Peyer's patch (tissue), 4 donors: Measurements from ENCODE around the gene FAF2. TPM values are rescaled to one million over a fixed set of nuclear protein-coding genes. Genes with fewer than 3 reads are reported as not detected.

Experiments
- DNase-seq, 3 donors: peaks; one replicate each; pipeline ENCODE4 v3.0.0-alpha.2; 2017 to 2019
- H3K27ac ChIP-seq, 4 donors: fragments of 200-600 bp; sonication (generic); one replicate each; pipeline ENCODE4 v1.5.1; 2016 to 2019
- H3K27me3 ChIP-seq, 2 donors: fragments of 200-600 bp; sonication (generic); one replicate each; pipeline ENCODE4 v1.5.1; 2019
- H3K36me3 ChIP-seq, 3 donors: fragments of 200-600 bp; sonication (generic); one replicate each; pipeline ENCODE4 v1.5.1; 2016 to 2019
- H3K4me1 ChIP-seq, 4 donors: fragments of 200-600 bp; sonication (generic); one replicate each; pipeline ENCODE4 v1.5.1; 2016 to 2019
- H3K4me3 ChIP-seq, 4 donors: fragments of 200-600 bp; sonication (generic); 1 replicate in 3 of 4; 2 replicates in 1 of 4; pipeline ENCODE4 v1.5.1; 2016 to 2019; ENCODE audit warnings: mild to moderate bottlenecking in 1 of 4
- H3K9me3 ChIP-seq, 4 donors: fragments of 200-600 bp; sonication (generic); one replicate each; pipeline ENCODE4 v1.5.1; 2016 to 2019; ENCODE audit warnings: mild to moderate bottlenecking in 1 of 4
- CTCF ChIP-seq, 6 experiments: fragments of 450-650 bp in 4 of 6; fragments of 200-600 bp in 2 of 6; sonication (generic) in 1 of 6; IDR thresholded peaks; one replicate each; pipeline ENCODE4 v1.5.1; 2017 to 2019; ENCODE audit warnings: antibody characterized with exemption in 6 of 6, mild to moderate bottlenecking in 3 of 6, moderate library complexity in 1 of 6
- POLR2A ChIP-seq, 2 donors: fragments of 450-650 bp; IDR thresholded peaks; one replicate each; pipeline ENCODE4 v1.5.1; 2017; ENCODE audit warnings: antibody characterized with exemption in 2 of 2, mild to moderate bottlenecking in 2 of 2, moderate library complexity in 2 of 2
- total RNA-seq, 4 donors: library from RNA; depleted of rRNA; stranded (reverse); fragments of >200 nt; gene quantifications; one replicate each; pipeline ENCODE4 v1.1.0, GENCODE V29; 2016

The FAF2 gene
- total RNA-seq, 4 donors from 2014 or later: 18.2 to 41.5 (median 32.4) TPM

GRCh38 chr5:176513788-176514187 lies 65.6 kb downstream of the FAF2 start:
- Histone ChIP-seq H3K36me3 (peaks cover 0 to 4% (median 0%) of the 10 kb centered on the region in 3 donors), H3K27me3 (no peaks in the 10 kb centered on the region), H3K9me3 (no peaks in the 10 kb centered on the region), H3K27ac (no peak overlapping the region), H3K4me3 (no peak overlapping the region), H3K4me1 (no peaks in the 10 kb centered on the region)
- no peak for DNase-seq
- TF ChIP-seq POLR2A (IDR thresholded peaks at IDR 0.05): no peak

- H3K27me3 ChIP-seq: no peaks in the 10 kb centered on the region
- no peaks in the 10 kb centered on the region for H3K36me3 ChIP-seq
- H3K9me3 ChIP-seq: no peaks in the 10 kb centered on the region
- H3K27ac ChIP-seq: peak overlapping the region in 1 of 4 donors; percentile 21
- TF ChIP-seq CTCF (IDR thresholded peaks at IDR 0.05): no peak
- no peak for DNase-seq
- H3K4me3 ChIP-seq: no peak overlapping the region
- no peaks in the 10 kb centered on the region for H3K4me1 ChIP-seq
Observed at GRCh38 chr5:176514244-176514950, 66.2 kb downstream of the FAF2 start.

- Histone ChIP-seq H3K4me3 (no peak overlapping the region), H3K9me3 (no peaks in the 10 kb centered on the region), H3K27ac (peak overlapping the region in 1 of 4 donors; percentile 21), H3K36me3 (no peaks in the 10 kb centered on the region), H3K27me3 (no peaks in the 10 kb centered on the region), H3K4me1 (no peaks in the 10 kb centered on the region)
- no peak for DNase-seq
- TF ChIP-seq POLR2A (IDR thresholded peaks at IDR 0.05) (no peak), CTCF (IDR thresholded peaks at IDR 0.05) (no peak)
Observed at GRCh38 chr5:176515396-176515795, 67.2 kb downstream of the FAF2 start.

DNA sequence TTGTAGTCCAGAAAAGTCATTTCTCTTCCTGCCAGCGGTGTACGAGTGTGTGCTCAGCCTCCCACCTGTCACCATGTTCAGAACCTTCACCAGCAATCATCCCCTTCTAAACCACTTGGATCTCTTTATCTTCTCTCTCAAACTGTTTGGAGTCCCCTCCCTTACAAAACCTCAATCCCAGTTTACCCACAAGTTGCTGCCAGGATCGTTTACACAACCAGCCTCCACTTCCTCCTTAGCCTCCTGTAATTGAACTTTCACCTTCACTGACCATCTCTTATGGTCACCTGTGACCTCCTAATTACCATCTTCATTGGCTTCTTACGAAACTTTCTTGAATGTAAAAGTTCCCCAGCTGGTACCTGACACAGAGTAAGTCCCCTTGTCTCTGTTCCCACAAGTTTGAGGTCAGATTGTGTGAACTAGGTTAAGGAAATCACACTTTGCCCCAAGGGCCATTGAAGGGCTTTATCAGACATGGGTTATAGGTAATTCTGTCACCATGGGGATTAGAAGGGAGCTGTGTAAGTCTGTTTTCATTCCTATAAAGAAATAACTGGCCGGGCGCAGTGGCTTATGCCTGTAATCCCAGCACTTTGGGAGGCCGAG lies 69.0 kb downstream of the FAF2 start:
- H3K9me3 ChIP-seq: no peaks in the 10 kb centered on the region
- TF ChIP-seq CTCF (IDR thresholded peaks at IDR 0.05) (no peak), POLR2A (IDR thresholded peaks at IDR 0.05) (no peak)
- H3K4me3 ChIP-seq: no peak overlapping the region
- H3K4me1 ChIP-seq: no peaks in the 10 kb centered on the region
- H3K27me3 ChIP-seq: no peaks in the 10 kb centered on the region
- H3K27ac ChIP-seq: no peak overlapping the region
- DNase-seq: no peak
- no peaks in the 10 kb centered on the region for H3K36me3 ChIP-seq

- Histone ChIP-seq H3K27me3 (no peaks in the 10 kb centered on the region), H3K9me3 (no peaks in the 10 kb centered on the region), H3K27ac (no peak overlapping the region), H3K4me3 (no peak overlapping the region), H3K36me3 (no peaks in the 10 kb centered on the region), H3K4me1 (no peaks in the 10 kb centered on the region)
- TF ChIP-seq POLR2A (IDR thresholded peaks at IDR 0.05): no peak
- TF ChIP-seq CTCF (IDR thresholded peaks at IDR 0.05): peak in 1 of 6 experiments; percentile 16
- no peak for DNase-seq
Observed at GRCh38 chr5:176519810-176520720, 71.9 kb downstream of the FAF2 start.

DNA sequence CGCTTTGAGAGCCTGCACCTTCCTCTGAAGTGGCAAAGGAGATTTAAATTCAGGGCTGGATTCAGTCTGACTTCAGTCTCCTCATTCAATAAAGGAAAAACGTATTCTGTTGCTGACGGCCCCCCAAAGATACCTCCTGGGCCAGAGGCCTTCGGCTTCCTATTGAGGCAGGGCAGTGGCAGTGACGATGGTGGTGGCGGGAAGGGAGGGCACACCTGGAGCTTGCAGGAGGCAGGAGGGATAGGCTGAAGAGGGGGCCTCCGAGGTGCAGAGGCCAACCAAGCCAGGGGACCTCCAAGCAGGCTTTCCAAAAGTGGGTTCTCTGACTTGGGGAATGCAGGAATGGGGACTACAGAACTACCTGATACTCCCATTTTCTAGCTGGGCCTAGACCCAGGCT lies 73.1 kb downstream of the FAF2 start:
- Histone ChIP-seq H3K4me3 (no peak overlapping the region), H3K27me3 (no peaks in the 10 kb centered on the region), H3K27ac (no peak overlapping the region), H3K4me1 (no peaks in the 10 kb centered on the region), H3K36me3 (no peaks in the 10 kb centered on the region), H3K9me3 (no peaks in the 10 kb centered on the region)
- DNase-seq: no peak
- TF ChIP-seq POLR2A (IDR thresholded peaks at IDR 0.05): no peak
